ENCODE data around the gene KIR2DL3.
"Not testable (repeated sequence)": the region's sequence is repeated elsewhere in the genome, so short reads cannot be mapped to it uniquely, and the experiment has no call there.

KIR2DL3 gene

GRCh38 chr19:54724142-54724541 lies 14.2 kb upstream of the KIR2DL3 start, which contains the start of gene KIR3DL3:
KIR3DL3 (plus strand) TSS chr19:54724442; CDS start chr19:54724497, 55 bp downstream.
- H3K36me3 ChIP-seq (ENCODE audit: control insufficient read depth, insufficient read depth, low read length, severe bottlenecking): no peaks in the 10 kb centered on the region
- no peak within 1 kb of the TSS for H3K4me3 ChIP-seq (ENCODE audit: low read length)
- H3K27me3 ChIP-seq (replicated peaks; ENCODE audit: control insufficient read depth, insufficient read depth, low read length): no peaks in the 10 kb centered on the region
- peaks cover 40% of the 10 kb centered on the region for H3K9me3 ChIP-seq (ENCODE audit: control insufficient read depth, low read length)
- H3K4me1 ChIP-seq (ENCODE audit: control insufficient read depth, insufficient read depth, low read length): no peaks in the 10 kb centered on the region
- no peak within 1 kb of the TSS for H3K9ac ChIP-seq (ENCODE audit: low read length)
- no peak for DNase-seq (ENCODE audit: low read depth)

GRCh38 chr19:54724644-54725043 lies 13.7 kb upstream of the KIR2DL3 start:
- H3K4me3 ChIP-seq (ENCODE audit: low read length): no peak overlapping the region
- no peak overlapping the region for H3K9ac ChIP-seq (ENCODE audit: low read length)
- H3K36me3 ChIP-seq (ENCODE audit: control insufficient read depth, insufficient read depth, low read length, severe bottlenecking): no peaks in the 10 kb centered on the region
- no peaks in the 10 kb centered on the region for H3K4me1 ChIP-seq (ENCODE audit: control insufficient read depth, insufficient read depth, low read length)
- peaks cover 36% of the 10 kb centered on the region for H3K9me3 ChIP-seq (ENCODE audit: control insufficient read depth, low read length)
- no peak for DNase-seq (ENCODE audit: low read depth)
- no peaks in the 10 kb centered on the region for H3K27me3 ChIP-seq (replicated peaks; ENCODE audit: control insufficient read depth, insufficient read depth, low read length)

GRCh38 chr19:54725321-54725720 lies 13.0 kb upstream of the KIR2DL3 start:
- no peaks in the 10 kb centered on the region for H3K27me3 ChIP-seq (replicated peaks; ENCODE audit: control insufficient read depth, insufficient read depth, low read length)
- H3K4me3 ChIP-seq (ENCODE audit: low read length): no peak overlapping the region
- H3K4me1 ChIP-seq (ENCODE audit: control insufficient read depth, insufficient read depth, low read length): no peaks in the 10 kb centered on the region
- no peak for DNase-seq (ENCODE audit: low read depth)
- no peak overlapping the region for H3K9ac ChIP-seq (ENCODE audit: low read length)
- H3K9me3 ChIP-seq (ENCODE audit: control insufficient read depth, low read length): peaks cover 29% of the 10 kb centered on the region
- H3K36me3 ChIP-seq (ENCODE audit: control insufficient read depth, insufficient read depth, low read length, severe bottlenecking): no peaks in the 10 kb centered on the region

GRCh38 chr19:54727562-54727961 lies 10.8 kb upstream of the KIR2DL3 start:
- Histone ChIP-seq H3K27me3 (replicated peaks; ENCODE audit: control insufficient read depth, insufficient read depth, low read length) (no peaks in the 10 kb centered on the region), H3K36me3 (ENCODE audit: control insufficient read depth, insufficient read depth, low read length, severe bottlenecking) (no peaks in the 10 kb centered on the region), H3K9me3 (ENCODE audit: control insufficient read depth, low read length) (peaks cover 9% of the 10 kb centered on the region), H3K9ac (ENCODE audit: low read length) (no peak overlapping the region), H3K4me1 (ENCODE audit: control insufficient read depth, insufficient read depth, low read length) (no peaks in the 10 kb centered on the region), H3K4me3 (ENCODE audit: low read length) (no peak overlapping the region)
- no peak for DNase-seq (ENCODE audit: low read depth)

GRCh38 chr19:54728167-54728566 lies 10.1 kb upstream of the KIR2DL3 start:
- no peak for DNase-seq (ENCODE audit: low read depth)
- no peaks in the 10 kb centered on the region for H3K4me1 ChIP-seq (ENCODE audit: control insufficient read depth, insufficient read depth, low read length)
- no peaks in the 10 kb centered on the region for H3K36me3 ChIP-seq (ENCODE audit: control insufficient read depth, insufficient read depth, low read length, severe bottlenecking)
- H3K4me3 ChIP-seq (ENCODE audit: low read length): no peak overlapping the region
- H3K27me3 ChIP-seq (replicated peaks; ENCODE audit: control insufficient read depth, insufficient read depth, low read length): no peaks in the 10 kb centered on the region
- no peak overlapping the region for H3K9ac ChIP-seq (ENCODE audit: low read length)
- H3K9me3 ChIP-seq (ENCODE audit: control insufficient read depth, low read length): peaks cover 3% of the 10 kb centered on the region

- no peaks in the 10 kb centered on the region for H3K36me3 ChIP-seq (ENCODE audit: control insufficient read depth, insufficient read depth, low read length, severe bottlenecking)
- H3K4me1 ChIP-seq (ENCODE audit: control insufficient read depth, insufficient read depth, low read length): no peaks in the 10 kb centered on the region
- no peak for DNase-seq (ENCODE audit: low read depth)
- no peak overlapping the region for H3K9ac ChIP-seq (ENCODE audit: low read length)
- H3K9me3 ChIP-seq (ENCODE audit: control insufficient read depth, low read length): peaks cover 2% of the 10 kb centered on the region
- H3K4me3 ChIP-seq (ENCODE audit: low read length): no peak overlapping the region
- no peaks in the 10 kb centered on the region for H3K27me3 ChIP-seq (replicated peaks; ENCODE audit: control insufficient read depth, insufficient read depth, low read length)
Observed at GRCh38 chr19:54729416-54730188, 8.7 kb upstream of the KIR2DL3 start.

- H3K4me1 ChIP-seq (ENCODE audit: control insufficient read depth, insufficient read depth, low read length): no peaks in the 10 kb centered on the region
- H3K9ac ChIP-seq (ENCODE audit: low read length): no peak overlapping the region
- peaks cover 2% of the 10 kb centered on the region for H3K9me3 ChIP-seq (ENCODE audit: control insufficient read depth, low read length)
- DNase-seq (ENCODE audit: low read depth): no peak
- H3K27me3 ChIP-seq (replicated peaks; ENCODE audit: control insufficient read depth, insufficient read depth, low read length): no peaks in the 10 kb centered on the region
- no peak overlapping the region for H3K4me3 ChIP-seq (ENCODE audit: low read length)
- H3K36me3 ChIP-seq (ENCODE audit: control insufficient read depth, insufficient read depth, low read length, severe bottlenecking): no peaks in the 10 kb centered on the region
Observed at GRCh38 chr19:54731191-54731590, 7.1 kb upstream of the KIR2DL3 start.

GRCh38 chr19:54738715-54739114 lies 402 bp downstream of the KIR2DL3 start:
- no peaks in the 10 kb centered on the region for H3K4me1 ChIP-seq (ENCODE audit: control insufficient read depth, insufficient read depth, low read length)
- H3K9me3 ChIP-seq (ENCODE audit: control insufficient read depth, low read length): no peaks in the 10 kb centered on the region
- H3K4me3 ChIP-seq (ENCODE audit: low read length): no peak overlapping the region
- DNase-seq (ENCODE audit: low read depth): no peak
- H3K27me3 ChIP-seq (replicated peaks; ENCODE audit: control insufficient read depth, insufficient read depth, low read length): no peaks in the 10 kb centered on the region
- H3K36me3 ChIP-seq (ENCODE audit: control insufficient read depth, insufficient read depth, low read length, severe bottlenecking): no peaks in the 10 kb centered on the region
- H3K9ac ChIP-seq (ENCODE audit: low read length): no peak overlapping the region

- no peaks in the 10 kb centered on the region for H3K9me3 ChIP-seq (ENCODE audit: control insufficient read depth, low read length)
- no peaks in the 10 kb centered on the region for H3K4me1 ChIP-seq (ENCODE audit: control insufficient read depth, insufficient read depth, low read length)
- H3K36me3 ChIP-seq (ENCODE audit: control insufficient read depth, insufficient read depth, low read length, severe bottlenecking): no peaks in the 10 kb centered on the region
- no peak overlapping the region for H3K4me3 ChIP-seq (ENCODE audit: low read length)
- no peak for DNase-seq (ENCODE audit: low read depth)
- no peaks in the 10 kb centered on the region for H3K27me3 ChIP-seq (replicated peaks; ENCODE audit: control insufficient read depth, insufficient read depth, low read length)
- H3K9ac ChIP-seq (ENCODE audit: low read length): no peak overlapping the region
Observed at GRCh38 chr19:54739587-54740497, 1.5 kb downstream of the KIR2DL3 start.

- H3K4me1 ChIP-seq (ENCODE audit: control insufficient read depth, insufficient read depth, low read length); H3K9me3 ChIP-seq (ENCODE audit: control insufficient read depth, low read length); H3K27me3 ChIP-seq (replicated peaks; ENCODE audit: control insufficient read depth, insufficient read depth, low read length); DNase-seq (ENCODE audit: low read depth); H3K4me3 ChIP-seq (ENCODE audit: low read length); H3K9ac ChIP-seq (ENCODE audit: low read length); H3K36me3 ChIP-seq (ENCODE audit: control insufficient read depth, insufficient read depth, low read length, severe bottlenecking): not testable (repeated sequence)
Observed at GRCh38 chr19:54741950-54742349, 3.6 kb downstream of the KIR2DL3 start.

GRCh38 chr19:54744080-54744479 lies 5.8 kb downstream of the KIR2DL3 start:
- H3K4me1 ChIP-seq (ENCODE audit: control insufficient read depth, insufficient read depth, low read length); DNase-seq (ENCODE audit: low read depth); H3K36me3 ChIP-seq (ENCODE audit: control insufficient read depth, insufficient read depth, low read length, severe bottlenecking); H3K27me3 ChIP-seq (replicated peaks; ENCODE audit: control insufficient read depth, insufficient read depth, low read length); H3K9ac ChIP-seq (ENCODE audit: low read length); H3K4me3 ChIP-seq (ENCODE audit: low read length); H3K9me3 ChIP-seq (ENCODE audit: control insufficient read depth, low read length): not testable (repeated sequence)
